WTC11 (cell line): ENCODE data around the gene CALY. TPM values are rescaled to one million over a fixed set of nuclear protein-coding genes. Genes with fewer than 3 reads are reported as not detected.

Experiments used
- ATAC-seq: fragments of 200-7000 bp; cut with Tn5 transposase; 2 replicates; pipeline ENCODE4 v1.10.0; 2021; ENCODE audit warnings: mild to moderate bottlenecking, moderate library complexity
- CTCF ChIA-PET: fragments of 300-600 bp; sonication (Branson Sonifier 250); formaldehyde crosslinking; loops from one replicate; lab custom pipeline; 2021; ENCODE audit warnings: antibody characterized with exemption; lab: Charles Lee
- POLR2A ChIA-PET: fragments of 350-600 bp; sonication (Branson Sonifier 250); formaldehyde crosslinking; loops from one replicate; lab custom pipeline; 2021; ENCODE audit warnings: antibody characterized with exemption; lab: Charles Lee
- DNase-seq: peaks from one replicate; pipeline ENCODE4 v3.0.0; 2021; ENCODE audit warnings: low spot score
- H3K27ac Mint-ChIP-seq: 2 replicates; pipeline ENCODE4 v1.8.0; 2021; ENCODE audit warnings: mixed read lengths
- H3K27me3 Mint-ChIP-seq: 2 replicates; pipeline ENCODE4 v1.8.0; 2021; ENCODE audit warnings: low read depth, mild to moderate bottlenecking, moderate library complexity, mixed read lengths
- H3K36me3 Mint-ChIP-seq: 2 replicates; pipeline ENCODE4 v1.8.0; 2021; ENCODE audit warnings: mixed read lengths
- H3K4me1 Mint-ChIP-seq: 2 replicates; pipeline ENCODE4 v1.8.0; 2022; ENCODE audit warnings: mixed read lengths
- H3K4me3 Mint-ChIP-seq: 2 replicates; pipeline ENCODE4 v1.8.0; 2021; ENCODE audit warnings: mild to moderate bottlenecking, moderate library complexity, mixed read lengths
- H3K9me3 Mint-ChIP-seq: 2 replicates; pipeline ENCODE4 v1.8.0; 2021; ENCODE audit warnings: mixed read lengths
- CREM ChIP-seq: sonication (generic); formaldehyde crosslinking; IDR thresholded peaks from 2 replicates; pipeline ENCODE4 v1.8.1; 2022; ENCODE audit warnings: mild to moderate bottlenecking, missing genetic modification reagents, moderate library complexity
- E2F4 ChIP-seq: sonication (generic); formaldehyde crosslinking; IDR thresholded peaks from 2 replicates; pipeline ENCODE4 v1.8.1; 2022; ENCODE audit warnings: low read depth, mild to moderate bottlenecking, moderate library complexity, missing genetic modification reagents, borderline replicate concordance
- ESRRA ChIP-seq: sonication (generic); formaldehyde crosslinking; IDR thresholded peaks from 2 replicates; pipeline ENCODE4 v1.8.1; 2022; ENCODE audit warnings: mild to moderate bottlenecking, missing genetic modification reagents, borderline replicate concordance
- FOXK1 ChIP-seq: sonication (generic); formaldehyde crosslinking; IDR thresholded peaks from 2 replicates; pipeline ENCODE4 v1.8.0; 2022; ENCODE audit warnings: mild to moderate bottlenecking, moderate library complexity, missing genetic modification reagents
- GABPB1 ChIP-seq: sonication (generic); formaldehyde crosslinking; IDR thresholded peaks from 2 replicates; pipeline ENCODE4 v1.8.1; 2023; ENCODE audit warnings: mild to moderate bottlenecking, missing genetic modification reagents
- HMGA2 ChIP-seq: fragments of 250-450 bp; sonication (Bioruptor Pico); IDR thresholded peaks from 2 replicates; pipeline ENCODE4 v1.4.0; 2021; ENCODE audit warnings: mild to moderate bottlenecking, moderate library complexity
- HMGXB4 ChIP-seq: sonication (generic); formaldehyde crosslinking; IDR thresholded peaks from 2 replicates; pipeline ENCODE4 v1.8.1; 2023; ENCODE audit warnings: mild to moderate bottlenecking, moderate library complexity, missing genetic modification reagents
- IRF2 ChIP-seq: sonication (generic); formaldehyde crosslinking; IDR thresholded peaks from 2 replicates; pipeline ENCODE4 v1.8.0; 2022; ENCODE audit warnings: low read depth, missing genetic modification reagents, borderline replicate concordance
- JUN ChIP-seq: sonication (generic); formaldehyde crosslinking; IDR thresholded peaks from 2 replicates; pipeline ENCODE4 v1.8.0; 2023; ENCODE audit warnings: mild to moderate bottlenecking, missing genetic modification reagents
- NFATC4 ChIP-seq: fragments of 250-450 bp; sonication (Bioruptor Pico); IDR thresholded peaks from 2 replicates; pipeline ENCODE4 v1.9.0; 2021; ENCODE audit warnings: mild to moderate bottlenecking
- NR1H2 ChIP-seq: sonication (generic); formaldehyde crosslinking; IDR thresholded peaks from 2 replicates; pipeline ENCODE4 v1.9.0; 2021; ENCODE audit warnings: mild to moderate bottlenecking, moderate library complexity, missing genetic modification reagents
- NR2C2 ChIP-seq: sonication (generic); formaldehyde crosslinking; IDR thresholded peaks from 2 replicates; pipeline ENCODE4 v1.8.0; 2022; ENCODE audit warnings: mild to moderate bottlenecking, missing genetic modification reagents
- NR3C1 ChIP-seq: sonication (generic); formaldehyde crosslinking; conservative IDR thresholded peaks from 2 replicates; pipeline ENCODE4 v1.8.1; 2023; ENCODE audit warnings: low read depth, mild to moderate bottlenecking, missing genetic modification reagents
- RELA ChIP-seq: sonication (generic); formaldehyde crosslinking; IDR thresholded peaks from 2 replicates; pipeline ENCODE4 v1.8.1; 2022; ENCODE audit warnings: missing genetic modification reagents, mild to moderate bottlenecking, borderline replicate concordance
- RORB ChIP-seq: fragments of 250-450 bp; sonication (Bioruptor Pico); IDR thresholded peaks from 2 replicates; pipeline ENCODE4 v1.9.0; 2021; ENCODE audit warnings: mild to moderate bottlenecking
- SMAD3 ChIP-seq: sonication (generic); formaldehyde crosslinking; IDR thresholded peaks from 2 replicates; pipeline ENCODE4 v1.8.0; 2022; ENCODE audit warnings: missing genetic modification reagents, mild to moderate bottlenecking, borderline replicate concordance
- TCF7 ChIP-seq: sonication (generic); formaldehyde crosslinking; IDR thresholded peaks from 2 replicates; pipeline ENCODE4 v1.8.0; 2022; ENCODE audit warnings: mild to moderate bottlenecking, low read depth, missing genetic modification reagents, moderate library complexity
- USF1 ChIP-seq: sonication (generic); formaldehyde crosslinking; IDR thresholded peaks from 2 replicates; pipeline ENCODE4 v1.8.0; 2022; ENCODE audit warnings: mild to moderate bottlenecking, missing genetic modification reagents
- ZBTB21 ChIP-seq: sonication (generic); formaldehyde crosslinking; IDR thresholded peaks from 2 replicates; pipeline ENCODE4 v1.8.1; 2023; ENCODE audit warnings: mild to moderate bottlenecking, missing genetic modification reagents, borderline replicate concordance
- ZMAT4 ChIP-seq: fragments of 250-450 bp; sonication (Bioruptor Pico); IDR thresholded peaks from 2 replicates; pipeline ENCODE4 v1.9.0; 2021; ENCODE audit warnings: mild to moderate bottlenecking
- ZNF219 ChIP-seq: sonication (generic); formaldehyde crosslinking; IDR thresholded peaks from 2 replicates; pipeline ENCODE4 v1.8.0; 2023; ENCODE audit warnings: missing genetic modification reagents, mild to moderate bottlenecking, borderline replicate concordance
- ZNF317 ChIP-seq: sonication (generic); formaldehyde crosslinking; IDR thresholded peaks from 2 replicates; pipeline ENCODE4 v1.8.1; 2023; ENCODE audit warnings: low read depth, mild to moderate bottlenecking, moderate library complexity, missing genetic modification reagents, borderline replicate concordance
- total RNA-seq: library from RNA; stranded (reverse); gene quantifications from 3 replicates; pipeline ENCODE4 v1.2.3, GENCODE V29; 2021
- TF ChIP-seq, protein P1 (sequence below): fragments of 250-450 bp; sonication (Bioruptor Pico); IDR thresholded peaks from 2 replicates; pipeline ENCODE4 v1.9.0; 2021; ENCODE audit warnings: mild to moderate bottlenecking

Gene CALY
- total RNA-seq, 1 experiment from 2014 or later = 0.63 TPM

DNA sequence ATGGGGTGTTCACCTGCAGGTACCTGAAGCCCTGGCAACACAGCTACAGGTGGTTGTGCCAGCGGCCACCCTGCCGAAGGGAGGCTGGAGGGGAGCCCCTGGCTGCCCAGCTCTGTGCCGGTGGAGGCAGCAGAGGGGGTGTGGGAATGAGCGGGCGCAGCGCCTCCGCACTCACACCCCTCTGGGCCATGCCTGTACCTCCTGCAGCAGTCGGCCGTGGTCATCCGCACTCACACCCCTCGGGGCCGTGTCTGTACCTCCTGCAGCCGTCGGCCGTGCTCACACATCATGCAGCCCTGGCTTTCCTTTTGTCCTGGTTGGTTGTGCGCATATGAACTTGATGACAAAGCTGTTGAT, 26.3 kb downstream of the CALY start:
- H3K27ac Mint-ChIP-seq = no peak overlapping the region
- H3K4me3 Mint-ChIP-seq = no peak overlapping the region
- peaks cover 15% of the 10 kb centered on the region for H3K4me1 Mint-ChIP-seq
- ATAC-seq (no peak), DNase-seq (no peak)
- POLR2A ChIA-PET = no interaction called here
- TF ChIP-seq, protein P1, sequence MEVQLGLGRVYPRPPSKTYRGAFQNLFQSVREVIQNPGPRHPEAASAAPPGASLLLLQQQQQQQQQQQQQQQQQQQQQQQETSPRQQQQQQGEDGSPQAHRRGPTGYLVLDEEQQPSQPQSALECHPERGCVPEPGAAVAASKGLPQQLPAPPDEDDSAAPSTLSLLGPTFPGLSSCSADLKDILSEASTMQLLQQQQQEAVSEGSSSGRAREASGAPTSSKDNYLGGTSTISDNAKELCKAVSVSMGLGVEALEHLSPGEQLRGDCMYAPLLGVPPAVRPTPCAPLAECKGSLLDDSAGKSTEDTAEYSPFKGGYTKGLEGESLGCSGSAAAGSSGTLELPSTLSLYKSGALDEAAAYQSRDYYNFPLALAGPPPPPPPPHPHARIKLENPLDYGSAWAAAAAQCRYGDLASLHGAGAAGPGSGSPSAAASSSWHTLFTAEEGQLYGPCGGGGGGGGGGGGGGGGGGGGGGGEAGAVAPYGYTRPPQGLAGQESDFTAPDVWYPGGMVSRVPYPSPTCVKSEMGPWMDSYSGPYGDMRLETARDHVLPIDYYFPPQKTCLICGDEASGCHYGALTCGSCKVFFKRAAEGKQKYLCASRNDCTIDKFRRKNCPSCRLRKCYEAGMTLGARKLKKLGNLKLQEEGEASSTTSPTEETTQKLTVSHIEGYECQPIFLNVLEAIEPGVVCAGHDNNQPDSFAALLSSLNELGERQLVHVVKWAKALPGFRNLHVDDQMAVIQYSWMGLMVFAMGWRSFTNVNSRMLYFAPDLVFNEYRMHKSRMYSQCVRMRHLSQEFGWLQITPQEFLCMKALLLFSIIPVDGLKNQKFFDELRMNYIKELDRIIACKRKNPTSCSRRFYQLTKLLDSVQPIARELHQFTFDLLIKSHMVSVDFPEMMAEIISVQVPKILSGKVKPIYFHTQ (CRISPR knock-in tag) = no peak
- no peak for TF ChIP-seq ZMAT4 (CRISPR knock-in tag)
- TF ChIP-seq IRF2 (CRISPR knock-in tag) = no peak
- no peak for TF ChIP-seq ESRRA
- TF ChIP-seq CREM = no peak
- H3K36me3 Mint-ChIP-seq = peaks cover 18% of the 10 kb centered on the region
- H3K27me3 Mint-ChIP-seq = peaks cover 3% of the 10 kb centered on the region; the same call in 1 of the 2 replicates
- CTCF ChIA-PET = no interaction called here
- no peaks in the 10 kb centered on the region for H3K9me3 Mint-ChIP-seq

DNA sequence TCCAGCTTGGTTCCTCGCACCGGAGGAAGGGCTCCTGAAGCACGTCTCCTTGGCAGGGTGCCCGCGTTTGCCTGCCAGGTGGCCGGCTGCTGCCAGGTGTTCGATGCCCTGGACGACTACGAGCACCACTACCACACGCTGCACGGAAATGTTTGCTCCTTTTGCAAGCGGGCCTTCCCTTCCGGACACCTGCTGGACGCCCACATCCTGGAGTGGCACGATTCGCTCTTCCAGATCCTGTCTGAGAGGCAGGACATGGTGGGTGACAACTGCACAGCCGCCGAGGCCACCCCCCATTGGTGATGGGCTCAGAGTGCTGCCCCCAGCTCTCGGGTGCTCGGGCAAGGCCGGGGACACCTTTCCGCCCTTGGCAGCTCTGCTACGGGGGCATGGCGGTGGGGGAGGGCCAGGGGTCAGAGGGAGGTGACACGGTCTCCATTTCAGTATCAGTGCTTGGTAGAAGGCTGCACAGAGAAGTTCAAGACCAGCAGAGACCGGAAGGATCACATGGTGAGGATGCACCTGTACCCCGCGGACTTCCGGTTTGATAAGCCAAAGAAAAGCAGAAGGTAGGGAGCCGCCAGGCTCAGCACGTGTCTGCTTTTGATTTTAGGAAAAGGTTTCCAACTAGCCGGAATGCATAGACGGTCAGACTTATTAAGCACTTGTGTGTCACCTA, 26.8 kb downstream of the CALY start:
- TF ChIP-seq NR1H2 (CRISPR knock-in tag) (no peak), SMAD3 (no peak), JUN (CRISPR knock-in tag) (no peak), NR3C1 (CRISPR knock-in tag) (no peak), FOXK1 (CRISPR knock-in tag) (no peak), HMGA2 (no peak), RELA (CRISPR knock-in tag) (no peak), NFATC4 (CRISPR knock-in tag) (no peak), GABPB1 (CRISPR knock-in tag) (no peak), ZBTB21 (CRISPR knock-in tag) (no peak), HMGXB4 (CRISPR knock-in tag) (no peak), RORB (CRISPR knock-in tag) (no peak), NR2C2 (CRISPR knock-in tag) (no peak), ESRRA (no peak), ZNF219 (no peak)
- DNase-seq = no peak
- H3K36me3 Mint-ChIP-seq = peaks cover 18% of the 10 kb centered on the region
- ATAC-seq = no peak
- no peaks in the 10 kb centered on the region for H3K9me3 Mint-ChIP-seq
- no peak overlapping the region for H3K27ac Mint-ChIP-seq
- POLR2A ChIA-PET = no interaction called here
- CTCF ChIA-PET = no interaction called here
- H3K4me1 Mint-ChIP-seq = peaks cover 15% of the 10 kb centered on the region
- peak overlapping the region; percentile 60 for H3K4me3 Mint-ChIP-seq
- peaks cover 3% of the 10 kb centered on the region; the same call in 1 of the 2 replicates for H3K27me3 Mint-ChIP-seq

GRCh38 chr10:133309100-133309719, 27.5 kb downstream of the CALY start:
- Mint-ChIP-seq H3K27me3 (no peaks in the 10 kb centered on the region; the same call in 1 of the 2 replicates), H3K9me3 (no peaks in the 10 kb centered on the region), H3K4me1 (peaks cover 15% of the 10 kb centered on the region), H3K27ac (no peak overlapping the region), H3K4me3 (peak overlapping the region; percentile 60), H3K36me3 (peaks cover 18% of the 10 kb centered on the region)
- DNase-seq (peak; percentile 94), ATAC-seq (peak; percentile 91)
- POLR2A ChIA-PET = no interaction called here
- TF ChIP-seq E2F4 (CRISPR knock-in tag) = 0 out of 2 replicates have a peak, but pooled peaks have one; percentile 8
- 0 out of 2 replicates have a peak, but pooled peaks have one; percentile 7 for TF ChIP-seq FOXK1 (CRISPR knock-in tag)
- TF ChIP-seq ZNF317 (CRISPR knock-in tag) = no peak
- TF ChIP-seq USF1 (CRISPR knock-in tag) = 0 out of 2 replicates have a peak, but pooled peaks have one; percentile 35
- TF ChIP-seq TCF7 = 0 out of 2 replicates have a peak, but pooled peaks have one; percentile 1
- CTCF ChIA-PET = no interaction called here
